CD4-positive, alpha-beta T cell treated with Interferon gamma for 1 hour (primary cell): Measurements from ENCODE around the gene GTPBP4.

Experiments used
- DNase-seq: peaks from one replicate; pipeline ENCODE4 v3.0.0-alpha.2; 2020

The GTPBP4 gene

GRCh38 chr10:968546-969199, 19.6 kb upstream of the GTPBP4 start:
- DNase-seq = no peak

DNA sequence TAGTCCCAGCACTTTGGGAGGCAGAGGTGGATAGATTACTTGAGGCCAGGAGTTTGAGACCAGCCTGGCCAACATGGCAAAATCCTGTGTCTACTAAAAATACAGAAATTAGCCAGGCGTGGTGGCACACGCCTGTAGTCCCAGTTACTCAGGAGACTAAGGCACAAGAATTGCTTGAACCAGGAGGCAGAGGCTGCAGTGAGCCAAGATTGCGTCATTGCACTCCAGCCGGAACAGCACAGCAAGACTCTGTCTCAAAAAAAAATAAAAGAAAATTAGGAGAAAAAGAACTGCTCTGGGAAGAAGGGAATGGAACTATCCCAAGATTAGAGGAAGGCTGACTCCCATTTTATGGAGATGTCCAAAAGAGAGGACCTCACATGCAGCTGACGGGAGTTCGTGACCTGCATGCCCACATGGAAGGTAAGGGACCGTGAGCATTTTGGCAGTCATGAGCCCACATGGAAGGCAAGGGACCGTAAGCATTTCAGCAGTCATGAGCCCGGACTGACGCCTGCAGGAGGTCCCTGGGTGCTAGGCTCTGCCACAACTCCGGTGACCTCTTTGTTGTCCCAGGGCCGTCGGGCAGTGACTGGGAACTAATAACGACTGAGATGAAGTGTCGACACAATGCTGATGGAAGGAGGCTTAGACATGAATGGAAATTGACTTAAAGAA, 18.6 kb upstream of the GTPBP4 start:
- no peak for DNase-seq

DNA sequence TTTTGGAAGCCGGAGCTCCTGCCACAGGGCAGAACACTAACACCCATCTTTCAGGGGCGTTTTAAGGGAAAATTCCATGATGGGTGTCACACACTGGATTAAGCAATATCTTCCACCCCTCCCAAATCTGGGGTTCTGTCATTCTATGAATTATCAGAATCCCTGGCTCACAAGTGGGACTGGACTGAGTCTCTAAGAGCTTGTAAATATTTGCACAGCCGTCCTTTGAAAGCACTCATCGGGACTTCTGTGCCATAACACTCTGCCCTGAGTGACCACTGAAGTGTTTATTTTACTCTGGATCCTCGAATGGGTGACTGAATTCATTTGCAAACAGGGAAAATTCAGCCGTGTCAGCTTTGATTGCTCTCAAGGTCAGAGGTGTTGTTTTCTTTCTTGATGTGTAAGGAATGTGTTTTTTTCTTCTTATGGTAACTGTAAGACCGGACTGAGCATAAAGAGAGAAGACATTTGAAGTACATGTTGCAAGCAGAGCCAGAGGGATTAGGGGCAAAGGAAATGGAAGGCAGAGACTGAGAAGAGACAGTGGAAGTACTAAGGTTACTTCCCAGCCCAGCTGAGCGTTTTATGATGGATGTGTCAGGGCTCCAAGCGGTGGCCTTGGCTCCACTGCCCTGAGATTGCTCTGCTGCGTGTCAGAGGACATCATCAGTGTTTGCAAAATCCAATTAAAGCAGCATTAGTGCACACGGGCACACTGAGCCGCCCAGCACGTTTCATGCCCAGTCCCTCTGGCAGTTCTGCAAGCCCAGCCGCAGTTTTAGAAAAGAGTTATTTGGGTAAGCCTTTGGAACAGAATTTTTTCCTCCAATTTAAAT, 17.7 kb upstream of the GTPBP4 start:
- DNase-seq = no peak

- DNase-seq = no peak
Measured at GRCh38 chr10:971150-971542, 17.1 kb upstream of the GTPBP4 start.

GRCh38 chr10:971613-972012, 16.6 kb upstream of the GTPBP4 start:
- no peak for DNase-seq

GRCh38 chr10:972763-973162, 15.5 kb upstream of the GTPBP4 start:
- no peak for DNase-seq

DNA sequence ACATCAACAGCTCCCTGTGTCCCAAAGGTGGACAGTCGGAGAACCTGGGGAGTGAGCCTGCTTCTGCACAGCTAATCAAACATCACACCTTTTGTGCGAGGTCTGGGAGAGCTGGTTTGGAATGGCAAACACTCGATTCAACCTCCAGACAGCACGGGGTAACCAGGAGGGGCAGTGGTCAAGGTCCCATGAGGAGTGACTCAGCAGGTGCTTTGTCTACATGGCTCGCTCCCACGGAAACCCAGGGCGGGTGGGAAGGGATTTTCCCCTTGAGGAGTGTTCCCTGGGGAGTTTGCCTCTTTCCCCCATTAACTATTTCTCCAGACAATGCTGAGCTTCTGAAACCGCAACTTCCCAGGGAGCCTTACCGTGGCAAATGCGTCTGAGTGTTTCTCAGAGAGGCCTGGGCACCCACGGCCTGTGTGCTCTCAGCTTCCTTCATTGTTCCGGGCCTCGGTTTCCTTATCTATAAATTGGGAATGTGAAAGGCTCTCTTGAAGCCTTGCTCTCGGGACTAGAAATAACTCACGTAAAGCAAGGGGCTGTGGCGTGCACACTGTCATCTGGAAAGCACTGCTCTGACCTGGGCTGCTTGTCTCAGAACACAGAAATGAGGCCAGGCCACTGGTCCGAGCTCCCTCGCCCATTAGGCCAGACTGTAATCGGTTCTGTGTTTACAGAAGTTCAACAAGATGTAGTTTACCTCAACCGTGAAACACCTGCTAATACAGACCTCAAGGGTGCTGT, 14.0 kb upstream of the GTPBP4 start:
- no peak for DNase-seq

DNA sequence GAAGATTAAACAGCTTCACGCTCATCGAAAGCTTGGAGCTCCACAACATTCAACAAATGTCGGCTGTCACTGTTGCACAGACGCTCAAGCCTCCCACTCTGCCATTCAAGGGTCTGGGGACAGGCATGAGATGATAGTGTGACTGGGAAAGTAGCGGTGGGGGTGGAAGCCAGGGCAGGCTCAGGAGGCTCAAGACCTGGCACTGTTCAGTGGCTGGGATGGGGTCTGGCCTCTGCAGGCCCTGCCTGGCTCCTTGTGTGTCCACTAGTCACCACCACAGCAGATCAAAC, 13.5 kb upstream of the GTPBP4 start:
- DNase-seq = no peak

GRCh38 chr10:976316-976715, 11.9 kb upstream of the GTPBP4 start:
- DNase-seq = no peak

GRCh38 chr10:978826-979421, 9.3 kb upstream of the GTPBP4 start:
- no peak for DNase-seq

DNA sequence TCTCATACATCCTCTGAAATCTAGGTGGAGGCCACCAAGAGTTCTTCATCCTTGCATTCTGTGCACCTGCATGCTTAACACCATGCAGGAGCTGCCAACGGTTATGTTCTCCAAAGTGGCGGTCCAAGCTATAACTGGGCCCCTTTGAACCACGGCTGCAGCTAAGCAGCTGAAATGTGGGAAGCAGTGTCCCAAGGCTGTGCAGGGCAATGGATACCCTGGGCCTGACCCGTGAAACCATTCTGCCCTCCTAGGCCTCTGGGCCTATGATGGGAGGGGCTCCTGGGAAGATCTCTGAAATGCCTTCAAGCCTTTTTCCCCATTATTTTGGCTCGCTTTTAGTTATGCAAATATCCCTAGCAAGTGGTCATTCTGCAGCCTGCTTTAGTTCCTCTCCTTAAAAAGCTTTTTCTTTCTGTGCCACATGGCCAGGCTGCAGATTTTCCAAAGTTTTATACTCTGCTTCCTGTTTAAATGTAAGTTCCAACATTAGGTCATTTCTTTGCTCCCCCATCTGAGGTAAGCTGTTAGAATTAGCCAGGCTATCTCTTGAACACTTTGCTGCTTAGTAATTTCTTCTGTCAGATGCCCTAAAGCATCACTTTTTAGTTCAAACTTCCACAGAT, 7.7 kb upstream of the GTPBP4 start:
- DNase-seq = no peak

GRCh38 chr10:983401-983800, 4.8 kb upstream of the GTPBP4 start:
- DNase-seq = no peak

DNA sequence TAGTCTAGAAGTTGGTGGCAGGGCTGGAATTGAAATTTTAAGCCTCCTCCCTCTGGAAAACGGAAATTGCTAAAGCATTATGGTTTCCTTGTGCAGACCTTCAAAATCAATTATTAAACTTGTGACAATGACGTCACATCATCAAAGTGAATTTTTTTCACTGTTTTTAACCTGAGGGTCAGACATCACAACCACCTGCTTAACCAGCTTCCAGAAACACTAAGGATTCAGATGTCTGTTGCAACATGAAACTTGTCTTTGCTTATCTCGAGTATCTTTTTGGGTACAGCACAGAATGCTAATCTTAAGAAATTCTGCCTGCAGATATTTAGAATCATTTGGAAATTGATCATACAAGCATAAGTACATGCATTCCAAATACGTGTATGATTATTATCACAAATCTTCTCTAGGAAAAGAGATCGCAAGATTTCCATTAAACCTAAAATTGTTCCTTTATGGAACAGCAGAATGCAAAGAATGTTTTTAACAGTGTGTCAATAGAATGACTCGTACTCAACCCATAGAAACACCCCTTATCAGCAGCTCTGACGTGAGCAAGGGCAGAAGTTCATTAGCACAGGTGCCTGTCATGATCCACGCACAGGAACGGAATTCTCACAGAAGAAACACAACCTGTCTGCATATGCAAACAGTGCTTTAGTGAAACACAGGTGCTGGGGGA, 4.1 kb upstream of the GTPBP4 start:
- no peak for DNase-seq

DNA sequence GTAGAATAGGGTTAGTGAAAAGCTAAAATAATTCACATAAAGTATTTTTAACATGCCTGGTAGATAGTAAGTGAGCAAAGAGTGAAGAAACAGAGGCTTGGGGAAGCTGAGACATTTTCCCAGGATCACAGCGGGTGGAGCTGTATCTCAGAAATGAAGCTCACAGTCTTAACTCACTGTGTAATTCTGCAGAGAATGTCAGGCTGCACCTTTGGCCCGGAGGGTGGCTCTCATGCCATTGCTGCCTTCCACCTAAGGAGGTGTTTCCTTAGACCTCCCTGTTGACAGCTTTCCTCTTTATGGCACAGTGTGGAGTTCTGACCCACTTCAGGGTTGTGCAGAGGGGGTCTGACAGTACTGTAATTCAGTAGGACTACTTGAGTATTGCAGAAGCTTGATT, 2.9 kb upstream of the GTPBP4 start:
- DNase-seq = no peak

GRCh38 chr10:986137-986825, 2.0 kb upstream of the GTPBP4 start:
- DNase-seq = no peak

DNA sequence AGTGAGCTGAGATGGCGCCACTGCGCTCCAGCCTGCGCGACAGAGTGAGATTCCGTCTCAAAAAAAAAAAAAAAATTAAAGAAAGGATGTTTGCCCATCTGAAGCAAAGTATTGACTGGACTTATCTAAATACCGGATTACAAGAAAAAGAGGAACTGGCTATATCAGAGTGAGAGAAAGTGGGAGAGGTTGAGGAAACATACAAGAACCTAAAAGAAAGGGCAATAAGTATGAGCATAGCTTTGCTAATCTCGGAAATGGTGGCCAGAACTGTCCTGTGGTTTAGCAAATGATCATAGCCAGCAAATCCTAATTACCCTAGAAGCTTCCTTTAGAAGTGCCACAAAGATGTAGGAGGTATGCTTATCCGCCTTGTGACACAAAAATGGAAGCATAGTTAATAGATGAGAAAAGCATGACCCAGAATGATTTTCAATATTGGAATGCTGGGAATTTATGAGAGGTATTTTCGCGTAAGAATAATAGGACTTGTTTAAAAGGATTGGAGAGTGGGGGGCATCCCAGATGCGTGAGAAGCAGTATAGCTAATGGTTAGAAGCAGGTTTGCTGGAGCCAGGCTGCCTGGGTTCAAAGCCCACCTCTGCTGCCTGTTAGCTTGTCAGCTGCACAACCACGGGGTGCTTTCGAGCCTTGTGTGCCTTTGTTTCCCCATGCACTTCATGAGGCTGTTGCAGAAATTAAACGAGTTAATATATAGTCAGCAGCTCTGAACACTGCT, 1.2 kb upstream of the GTPBP4 start:
- no peak for DNase-seq

DNA sequence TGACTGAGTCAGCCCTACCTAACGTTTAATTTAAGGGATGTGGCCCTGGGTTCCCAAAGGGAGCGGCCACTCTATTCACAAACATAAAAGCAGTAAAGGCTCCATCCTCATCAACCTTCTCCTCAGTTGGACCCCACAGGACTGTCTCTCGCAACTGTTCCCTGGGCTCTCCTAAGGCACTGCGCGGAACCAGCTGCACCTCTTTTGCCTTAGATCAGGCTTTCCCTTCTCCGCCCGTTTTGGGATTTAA, 689 bp upstream of the GTPBP4 start:
- no peak for DNase-seq

GRCh38 chr10:988667-989545, 672 bp downstream of the GTPBP4 start:
- no peak for DNase-seq

- no peak for DNase-seq
Measured at GRCh38 chr10:990808-991207, 2.6 kb downstream of the GTPBP4 start.

GRCh38 chr10:992467-992866, 4.2 kb downstream of the GTPBP4 start:
- DNase-seq = no peak
